HT1080 (cell line): ENCODE measurements around the gene PCLO. TPM values are rescaled to one million over a fixed set of nuclear protein-coding genes. Genes with fewer than 3 reads are reported as not detected.

Source experiments
- DNase-seq: peaks from one replicate; pipeline ENCODE4 v3.0.0-alpha.2; 2015; ENCODE audit warnings: low read depth
- polyA plus RNA-seq, 2 experiments: library from polyadenylated mRNA; depleted of rRNA; stranded (reverse); fragments of >200 nt; gene quantifications; 2 replicates each; pipeline ENCODE4 v1.2.3, GENCODE V29; 2015
- total RNA-seq: library from RNA; depleted of rRNA; stranded (reverse); fragments of >200 nt; shearing (Covaris generic); gene quantifications from 2 replicates; pipeline ENCODE4 v1.2.3, GENCODE V29; 2014; rRNA removed

Gene PCLO
- 1.4 and 2.2 TPM in 2 replicates for total RNA-seq
- 0.81 and 3.1 TPM in 2 replicates for polyA plus RNA-seq (2015; cell fraction: cytosol; rRNA removed)
- 2.4 and 3.0 TPM in 2 replicates for polyA plus RNA-seq (2015; cell fraction: nucleus; rRNA removed)

GRCh38 chr7:83162402-83163256 is at the start of gene PCLO:
PCLO (minus strand) TSS chr7:83162884; CDS start chr7:83162592, 292 bp downstream.
- DNase-seq: peak; percentile 97

GRCh38 chr7:83211685-83212084 is 49.0 kb upstream of the PCLO start:
- no peak for DNase-seq

GRCh38 chr7:83210479-83210878 is 47.8 kb upstream of the PCLO start:
- peak; percentile 3 for DNase-seq

GRCh38 chr7:83204715-83205114 is 42.0 kb upstream of the PCLO start:
- peak; percentile 15 for DNase-seq

GRCh38 chr7:83201355-83201754 is 38.7 kb upstream of the PCLO start:
- DNase-seq: no peak

- no peak for DNase-seq
These were observed 28.1 kb upstream of the PCLO start for GRCh38 chr7:83190659-83191389.

- DNase-seq: no peak
These were observed 16.1 kb upstream of the PCLO start for GRCh38 chr7:83178796-83179195.

GRCh38 chr7:83178066-83178465 is 15.4 kb upstream of the PCLO start:
- no peak for DNase-seq

- no peak for DNase-seq
These were observed 11.0 kb upstream of the PCLO start for GRCh38 chr7:83173664-83174063.

GRCh38 chr7:83166781-83167180 is 4.1 kb upstream of the PCLO start:
- DNase-seq: no peak

- DNase-seq: peak; percentile 6
These were observed 734 bp downstream of the PCLO start for GRCh38 chr7:83161899-83162401.

GRCh38 chr7:83161186-83161585 is 1.5 kb downstream of the PCLO start:
- DNase-seq: no peak

- peak; percentile 12 for DNase-seq
These were observed 3.0 kb downstream of the PCLO start for GRCh38 chr7:83159731-83160130.

- DNase-seq: no peak
These were observed 6.7 kb downstream of the PCLO start for GRCh38 chr7:83156006-83156405.

- no peak for DNase-seq
These were observed 7.3 kb downstream of the PCLO start for GRCh38 chr7:83155407-83155806.

- no peak for DNase-seq
These were observed 9.3 kb downstream of the PCLO start for GRCh38 chr7:83153419-83153818.

GRCh38 chr7:83150310-83150709 is 12.4 kb downstream of the PCLO start:
- peak; percentile 25 for DNase-seq

- DNase-seq: peak; percentile 31
These were observed 13.2 kb downstream of the PCLO start for GRCh38 chr7:83149466-83149865.

GRCh38 chr7:83148776-83149175 is 13.9 kb downstream of the PCLO start:
- DNase-seq: peak; percentile 83

- no peak for DNase-seq
These were observed 19.6 kb downstream of the PCLO start for GRCh38 chr7:83143107-83143506.

- no peak for DNase-seq
These were observed 20.3 kb downstream of the PCLO start for GRCh38 chr7:83142365-83142764.

GRCh38 chr7:83141927-83142326 is 20.8 kb downstream of the PCLO start:
- DNase-seq: no peak
